Suprapubic skin (tissue), 4 donors: ENCODE results near the gene ITGA8. TPM values are rescaled to one million over a fixed set of nuclear protein-coding genes. Genes with fewer than 3 reads are reported as not detected.

ENCODE experiments used
- DNase-seq, 2 donors: peaks; one replicate each; pipeline ENCODE4 v3.0.0-alpha.2; 2019; ENCODE audit warnings: low spot score in 2 of 2
- H3K27ac ChIP-seq: fragments of 200-600 bp; sonication (generic); one replicate; pipeline ENCODE4 v1.5.1; 2019
- H3K27me3 ChIP-seq: fragments of 200-600 bp; sonication (generic); one replicate; pipeline ENCODE4 v1.5.1; 2019
- H3K36me3 ChIP-seq: fragments of 200-600 bp; sonication (generic); one replicate; pipeline ENCODE4 v1.5.1; 2019
- H3K4me1 ChIP-seq: fragments of 200-600 bp; sonication (generic); one replicate; pipeline ENCODE4 v1.5.1; 2019
- H3K4me3 ChIP-seq: fragments of 200-600 bp; sonication (generic); one replicate; pipeline ENCODE4 v1.5.1; 2019; ENCODE audit warnings: mild to moderate bottlenecking
- H3K9me3 ChIP-seq: fragments of 200-600 bp; sonication (generic); one replicate; pipeline ENCODE4 v1.5.1; 2019
- EP300 ChIP-seq: sonication (generic); formaldehyde crosslinking; IDR thresholded peaks from one replicate; pipeline ENCODE4 v1.6.1; 2017; ENCODE audit warnings: antibody characterized with exemption
- POLR2A ChIP-seq, 2 donors: fragments of 450-650 bp; IDR thresholded peaks; one replicate each; pipeline ENCODE4 v1.6.1; 2017; ENCODE audit warnings: antibody characterized with exemption in 2 of 2, mild to moderate bottlenecking in 2 of 2, moderate library complexity in 2 of 2
- POLR2AphosphoS5 ChIP-seq, 3 donors: sonication (generic); formaldehyde crosslinking; IDR thresholded peaks; one replicate each; pipeline ENCODE4 v1.6.1; 2017; ENCODE audit warnings: antibody characterized with exemption in 3 of 3
- WGBS: methylation state at CpG from one replicate; pipeline ENCODE4 v1.1.5; 2018; 5-methylcytosine and 5-hydroxymethylcytosine counted together
- total RNA-seq, 4 donors: library from RNA; depleted of rRNA; stranded (reverse); fragments of >200 nt; gene quantifications; one replicate each; pipeline ENCODE4 v1.1.0, GENCODE V29; 2016
- TF ChIP-seq, protein P1 (sequence below), 2 donors: fragments of 200-600 bp in 1 of 2; fragments of 450-650 bp in 1 of 2; sonication (generic) in 1 of 2; IDR thresholded peaks; one replicate each; pipeline ENCODE4 v1.5.1; 2016 to 2019; ENCODE audit warnings: antibody characterized with exemption in 2 of 2, mild to moderate bottlenecking in 1 of 2, moderate library complexity in 1 of 2

ITGA8 gene
- total RNA-seq, 4 donors from 2014 or later: 1.9 to 4.7 (median 2.5) TPM

DNA sequence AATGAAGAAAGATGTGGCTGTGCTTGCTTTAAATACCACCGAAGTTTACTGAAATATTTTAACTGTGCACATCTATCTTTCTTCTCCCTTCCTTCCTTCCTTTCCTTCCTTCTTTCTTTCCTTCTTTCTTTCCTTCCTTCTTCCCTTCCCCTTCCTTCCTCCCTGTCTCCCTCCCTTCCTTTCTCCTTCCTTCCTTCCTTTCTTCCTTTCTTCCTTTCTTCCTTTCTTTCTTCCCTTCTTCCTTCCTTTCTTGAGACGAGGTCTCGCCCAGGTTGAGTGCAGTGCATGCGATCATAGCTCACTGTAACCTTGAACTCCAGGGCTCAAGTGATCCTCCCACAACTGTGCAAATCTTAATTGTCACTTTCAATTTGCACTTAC, 190.9 kb downstream of the ITGA8 start:
- no peaks in the 10 kb centered on the region for H3K27me3 ChIP-seq
- H3K9me3 ChIP-seq: no peaks in the 10 kb centered on the region
- no peaks in the 10 kb centered on the region for H3K36me3 ChIP-seq
- DNase-seq: no peak
- H3K27ac ChIP-seq: no peak overlapping the region
- TF ChIP-seq POLR2AphosphoS5 (IDR thresholded peaks at IDR 0.05): no peak
- no peak overlapping the region for H3K4me3 ChIP-seq
- WGBS: 82% methylated on average over 4 of the region's 4 CpGs
- H3K4me1 ChIP-seq: no peaks in the 10 kb centered on the region

DNA sequence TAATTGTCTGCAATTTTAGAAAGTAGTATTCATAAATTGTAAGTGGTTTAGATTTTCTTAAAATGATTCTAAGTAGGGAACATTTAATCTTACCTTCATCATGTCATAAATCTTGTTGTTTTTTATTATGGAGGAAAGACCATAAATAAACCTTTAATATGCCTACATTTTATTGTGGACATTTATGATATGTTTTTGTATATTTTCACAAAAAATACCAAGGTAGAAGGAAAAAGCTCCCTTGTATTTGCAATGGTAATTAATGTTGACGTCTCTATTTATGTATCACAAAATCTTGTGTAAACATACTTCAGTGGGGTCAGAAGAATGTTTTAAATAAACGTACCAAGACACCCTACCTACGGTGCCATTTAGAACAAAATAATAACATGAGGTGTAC, 193.0 kb downstream of the ITGA8 start:
- H3K36me3 ChIP-seq: no peaks in the 10 kb centered on the region
- DNase-seq: no peak
- no peaks in the 10 kb centered on the region for H3K9me3 ChIP-seq
- no peak overlapping the region for H3K27ac ChIP-seq
- H3K4me1 ChIP-seq: no peaks in the 10 kb centered on the region
- 57% methylated on average over 3 of the region's 3 CpGs for WGBS
- TF ChIP-seq POLR2AphosphoS5 (IDR thresholded peaks at IDR 0.05): no peak
- TF ChIP-seq EP300: no peak
- TF ChIP-seq, protein P1, sequence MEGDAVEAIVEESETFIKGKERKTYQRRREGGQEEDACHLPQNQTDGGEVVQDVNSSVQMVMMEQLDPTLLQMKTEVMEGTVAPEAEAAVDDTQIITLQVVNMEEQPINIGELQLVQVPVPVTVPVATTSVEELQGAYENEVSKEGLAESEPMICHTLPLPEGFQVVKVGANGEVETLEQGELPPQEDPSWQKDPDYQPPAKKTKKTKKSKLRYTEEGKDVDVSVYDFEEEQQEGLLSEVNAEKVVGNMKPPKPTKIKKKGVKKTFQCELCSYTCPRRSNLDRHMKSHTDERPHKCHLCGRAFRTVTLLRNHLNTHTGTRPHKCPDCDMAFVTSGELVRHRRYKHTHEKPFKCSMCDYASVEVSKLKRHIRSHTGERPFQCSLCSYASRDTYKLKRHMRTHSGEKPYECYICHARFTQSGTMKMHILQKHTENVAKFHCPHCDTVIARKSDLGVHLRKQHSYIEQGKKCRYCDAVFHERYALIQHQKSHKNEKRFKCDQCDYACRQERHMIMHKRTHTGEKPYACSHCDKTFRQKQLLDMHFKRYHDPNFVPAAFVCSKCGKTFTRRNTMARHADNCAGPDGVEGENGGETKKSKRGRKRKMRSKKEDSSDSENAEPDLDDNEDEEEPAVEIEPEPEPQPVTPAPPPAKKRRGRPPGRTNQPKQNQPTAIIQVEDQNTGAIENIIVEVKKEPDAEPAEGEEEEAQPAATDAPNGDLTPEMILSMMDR (IDR thresholded peaks at IDR 0.05): no peak
- no peak overlapping the region for H3K4me3 ChIP-seq
- H3K27me3 ChIP-seq: no peaks in the 10 kb centered on the region

DNA sequence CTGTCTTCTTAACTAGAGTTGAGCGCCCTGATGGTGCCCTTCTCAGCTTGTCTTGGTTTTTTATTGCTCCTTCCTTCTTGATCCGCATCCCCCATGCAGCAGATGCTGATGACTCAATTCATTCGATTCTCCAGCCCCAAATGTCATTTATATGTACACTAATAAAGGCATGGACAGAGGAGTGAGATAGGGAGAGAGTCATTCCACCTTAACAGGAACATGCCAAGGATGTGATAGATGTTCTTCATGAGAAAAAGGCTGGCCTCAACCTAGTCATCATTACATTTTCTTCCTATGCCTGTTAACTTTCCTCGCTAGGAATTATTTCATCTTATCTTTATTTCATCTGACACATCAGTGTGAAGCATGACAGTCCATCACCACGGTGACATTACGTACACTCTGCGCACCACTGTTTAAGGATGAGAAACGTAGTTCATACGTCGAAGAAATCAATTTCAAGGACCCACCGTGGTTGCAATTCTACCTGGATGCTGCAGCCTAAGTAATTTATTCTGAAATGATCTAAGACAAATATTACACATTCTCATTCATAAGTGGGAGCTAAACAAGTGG, 198.3 kb downstream of the ITGA8 start:
- H3K27me3 ChIP-seq: no peaks in the 10 kb centered on the region
- H3K36me3 ChIP-seq: no peaks in the 10 kb centered on the region
- H3K27ac ChIP-seq: no peak overlapping the region
- no peak overlapping the region for H3K4me3 ChIP-seq
- H3K9me3 ChIP-seq: no peaks in the 10 kb centered on the region
- no peaks in the 10 kb centered on the region for H3K4me1 ChIP-seq
- DNase-seq: no peak
- TF ChIP-seq, protein P1 (IDR thresholded peaks at IDR 0.05): no peak
- no peak for TF ChIP-seq EP300
- TF ChIP-seq POLR2A (IDR thresholded peaks at IDR 0.05): no peak
- TF ChIP-seq POLR2AphosphoS5 (IDR thresholded peaks at IDR 0.05): no peak
- 86% methylated on average over 11 of the region's 11 CpGs for WGBS

DNA sequence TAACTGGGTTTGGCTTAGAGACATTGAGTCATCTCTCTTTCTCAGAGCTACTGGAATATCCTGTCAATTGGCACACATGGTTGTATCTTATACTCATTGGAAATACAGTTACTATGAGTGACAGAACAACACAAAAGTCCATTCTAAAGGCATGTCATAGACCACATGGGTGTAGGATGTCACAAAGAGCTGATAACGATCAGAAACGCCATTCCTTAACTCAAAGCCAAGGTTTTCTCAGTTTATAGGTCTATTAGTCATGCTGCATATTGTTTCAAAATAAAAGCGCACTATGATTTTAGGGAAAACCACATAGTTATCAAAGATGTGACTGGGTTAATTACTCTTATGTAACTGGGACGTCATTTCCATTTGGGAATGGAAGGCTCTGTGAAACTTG, 201.5 kb downstream of the ITGA8 start:
- Histone ChIP-seq H3K27ac (no peak overlapping the region), H3K9me3 (no peaks in the 10 kb centered on the region), H3K4me1 (peaks cover 3% of the 10 kb centered on the region), H3K36me3 (no peaks in the 10 kb centered on the region), H3K4me3 (no peak overlapping the region), H3K27me3 (no peaks in the 10 kb centered on the region)
- 57% methylated on average over 4 of the region's 4 CpGs for WGBS
- no peak for TF ChIP-seq POLR2A (IDR thresholded peaks at IDR 0.05)
- TF ChIP-seq, protein P1 (IDR thresholded peaks at IDR 0.05): no peak
- TF ChIP-seq EP300: no peak
- TF ChIP-seq POLR2AphosphoS5 (IDR thresholded peaks at IDR 0.05): no peak
- no peak for DNase-seq

DNA sequence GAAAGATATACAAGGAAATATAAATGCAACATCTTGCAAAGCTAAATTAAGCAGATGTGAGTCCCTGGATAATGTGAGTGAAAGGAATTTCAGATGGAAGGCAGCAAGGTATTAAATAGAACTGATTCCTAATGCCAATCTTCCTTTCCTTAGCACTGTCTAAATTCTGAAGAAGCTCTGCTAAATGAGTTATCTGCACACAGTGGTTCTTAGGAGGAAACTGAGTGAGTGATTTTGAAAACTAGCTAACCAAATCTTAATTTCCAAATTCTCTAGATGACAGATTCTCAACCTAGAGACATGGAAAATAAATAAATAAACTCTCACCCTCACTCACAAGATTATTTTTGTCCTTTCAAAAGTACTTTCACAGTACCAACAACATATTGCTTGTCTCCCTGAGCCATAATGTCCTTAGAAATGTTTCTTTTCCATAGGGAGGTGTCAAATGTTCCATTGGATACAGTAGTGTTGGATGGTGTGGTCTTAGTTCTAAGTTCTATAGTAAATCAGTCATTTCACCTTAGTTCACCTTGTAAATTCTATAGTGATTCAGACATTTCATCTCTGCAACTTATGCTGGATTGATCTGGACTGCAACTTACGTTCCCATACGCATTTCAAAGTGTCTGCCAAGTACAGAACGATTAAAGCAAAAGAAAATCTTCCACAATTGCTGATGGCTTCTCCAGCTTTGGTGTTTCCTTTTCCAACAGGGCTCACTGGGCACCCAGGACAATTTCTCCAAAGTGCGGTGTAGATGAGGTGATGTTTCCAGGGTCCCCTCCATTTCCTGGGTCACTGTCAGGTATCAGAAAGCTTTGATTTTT, 203.3 kb downstream of the ITGA8 start:
- Histone ChIP-seq H3K27me3 (no peaks in the 10 kb centered on the region), H3K9me3 (no peaks in the 10 kb centered on the region), H3K4me1 (peaks cover 3% of the 10 kb centered on the region), H3K36me3 (no peaks in the 10 kb centered on the region), H3K4me3 (no peak overlapping the region), H3K27ac (no peak overlapping the region)
- DNase-seq: no peak
- no peak for TF ChIP-seq POLR2AphosphoS5 (IDR thresholded peaks at IDR 0.05)
- TF ChIP-seq, protein P1 (IDR thresholded peaks at IDR 0.05): no peak
- no peak for TF ChIP-seq POLR2A (IDR thresholded peaks at IDR 0.05)
- TF ChIP-seq EP300: no peak
- 78% methylated on average over 4 of the region's 4 CpGs for WGBS
